ENCODE results near the gene ITSN1.
"Not testable (repeated sequence)": the region's sequence is repeated elsewhere in the genome, so short reads cannot be mapped to it uniquely, and the experiment has no call there.

ITSN1 gene

GRCh38 chr21:33767236-33767635, 124.9 kb downstream of the ITSN1 start:
- in situ Hi-C loops (cut with MboI; ENCODE audit: low sequenced_read_pairs): no loop called here

GRCh38 chr21:33767960-33768359, 125.7 kb downstream of the ITSN1 start:
- in situ Hi-C loops (cut with MboI; ENCODE audit: low sequenced_read_pairs): no loop called here

GRCh38 chr21:33769057-33769456, 126.8 kb downstream of the ITSN1 start:
- in situ Hi-C loops (cut with MboI; ENCODE audit: low sequenced_read_pairs): no loop called here

- in situ Hi-C loops (cut with MboI; ENCODE audit: low sequenced_read_pairs): no loop called here
Observed at GRCh38 chr21:33770542-33770941, 128.2 kb downstream of the ITSN1 start.

- in situ Hi-C loops (cut with MboI; ENCODE audit: low sequenced_read_pairs): no loop called here
Observed at GRCh38 chr21:33771976-33772375, 129.7 kb downstream of the ITSN1 start.

- in situ Hi-C loops (cut with MboI; ENCODE audit: low sequenced_read_pairs): no loop called here
Observed at GRCh38 chr21:33774551-33774950, 132.2 kb downstream of the ITSN1 start.

GRCh38 chr21:33775100-33775828, 133.0 kb downstream of the ITSN1 start:
- in situ Hi-C loops (cut with MboI; ENCODE audit: low sequenced_read_pairs): no loop called here

GRCh38 chr21:33780631-33781030, 138.3 kb downstream of the ITSN1 start:
- in situ Hi-C loops (cut with MboI; ENCODE audit: low sequenced_read_pairs): no loop called here

- in situ Hi-C loops (cut with MboI; ENCODE audit: low sequenced_read_pairs): no loop called here
Observed at GRCh38 chr21:33781121-33781520, 138.8 kb downstream of the ITSN1 start.

- in situ Hi-C loops (cut with MboI; ENCODE audit: low sequenced_read_pairs): no loop called here
Observed at GRCh38 chr21:33783187-33783979, 141.1 kb downstream of the ITSN1 start.

GRCh38 chr21:33787431-33787830, 145.1 kb downstream of the ITSN1 start:
- in situ Hi-C loops (cut with MboI; ENCODE audit: low sequenced_read_pairs): no loop called here

GRCh38 chr21:33788438-33788837, 146.1 kb downstream of the ITSN1 start:
- in situ Hi-C loops (cut with MboI; ENCODE audit: low sequenced_read_pairs): not testable (repeated sequence)

- in situ Hi-C loops (cut with MboI; ENCODE audit: low sequenced_read_pairs): no loop called here
Observed at GRCh38 chr21:33789697-33790096, 147.4 kb downstream of the ITSN1 start.

- in situ Hi-C loops (cut with MboI; ENCODE audit: low sequenced_read_pairs): no loop called here
Observed at GRCh38 chr21:33791073-33791472, 148.8 kb downstream of the ITSN1 start.

GRCh38 chr21:33794596-33794995, 152.3 kb downstream of the ITSN1 start:
- in situ Hi-C loops (cut with MboI; ENCODE audit: low sequenced_read_pairs): no loop called here

GRCh38 chr21:33797565-33797964, 155.3 kb downstream of the ITSN1 start:
- in situ Hi-C loops (cut with MboI; ENCODE audit: low sequenced_read_pairs): no loop called here

- in situ Hi-C loops (cut with MboI; ENCODE audit: low sequenced_read_pairs): no loop called here
Observed at GRCh38 chr21:33799378-33800090, 157.2 kb downstream of the ITSN1 start.

- in situ Hi-C loops (cut with MboI; ENCODE audit: low sequenced_read_pairs): no loop called here
Observed at GRCh38 chr21:33800753-33801423, 158.6 kb downstream of the ITSN1 start.

- in situ Hi-C loops (cut with MboI; ENCODE audit: low sequenced_read_pairs): no loop called here
Observed at GRCh38 chr21:33801424-33802405, 159.4 kb downstream of the ITSN1 start.

GRCh38 chr21:33802481-33802880, 160.2 kb downstream of the ITSN1 start:
- in situ Hi-C loops (cut with MboI; ENCODE audit: low sequenced_read_pairs): no loop called here
